WTC11 (cell line): ENCODE measurements around the gene COA8. TPM values are rescaled to one million over a fixed set of nuclear protein-coding genes. Genes with fewer than 3 reads are reported as not detected.

ENCODE experiments used
- ATAC-seq: fragments of 200-7000 bp; cut with Tn5 transposase; 2 replicates; pipeline ENCODE4 v1.10.0; 2021; ENCODE audit warnings: mild to moderate bottlenecking, moderate library complexity
- CTCF ChIA-PET: fragments of 300-600 bp; sonication (Branson Sonifier 250); formaldehyde crosslinking; loops from one replicate; lab custom pipeline; 2021; ENCODE audit warnings: antibody characterized with exemption; lab: Charles Lee
- POLR2A ChIA-PET: fragments of 350-600 bp; sonication (Branson Sonifier 250); formaldehyde crosslinking; loops from one replicate; lab custom pipeline; 2021; ENCODE audit warnings: antibody characterized with exemption; lab: Charles Lee
- DNase-seq: peaks from one replicate; pipeline ENCODE4 v3.0.0; 2021; ENCODE audit warnings: low spot score
- H3K27ac Mint-ChIP-seq: 2 replicates; pipeline ENCODE4 v1.8.0; 2021; ENCODE audit warnings: mixed read lengths
- H3K27me3 Mint-ChIP-seq: 2 replicates; pipeline ENCODE4 v1.8.0; 2021; ENCODE audit warnings: low read depth, mild to moderate bottlenecking, moderate library complexity, mixed read lengths
- H3K36me3 Mint-ChIP-seq: 2 replicates; pipeline ENCODE4 v1.8.0; 2021; ENCODE audit warnings: mixed read lengths
- H3K4me1 Mint-ChIP-seq: 2 replicates; pipeline ENCODE4 v1.8.0; 2022; ENCODE audit warnings: mixed read lengths
- H3K4me3 Mint-ChIP-seq: 2 replicates; pipeline ENCODE4 v1.8.0; 2021; ENCODE audit warnings: mild to moderate bottlenecking, moderate library complexity, mixed read lengths
- H3K9me3 Mint-ChIP-seq: 2 replicates; pipeline ENCODE4 v1.8.0; 2021; ENCODE audit warnings: mixed read lengths
- CREB1 ChIP-seq: sonication (generic); formaldehyde crosslinking; IDR thresholded peaks from 2 replicates; pipeline ENCODE4 v1.8.0; 2023; ENCODE audit warnings: mild to moderate bottlenecking, missing genetic modification reagents
- ELF4 ChIP-seq: sonication (generic); formaldehyde crosslinking; IDR thresholded peaks from 2 replicates; pipeline ENCODE4 v1.8.1; 2022; ENCODE audit warnings: low read depth, mild to moderate bottlenecking, moderate library complexity, missing genetic modification reagents
- EMX1 ChIP-seq: fragments of 250-450 bp; sonication (Bioruptor Pico); IDR thresholded peaks from 2 replicates; pipeline ENCODE4 v1.8.0; 2021; ENCODE audit warnings: mild to moderate bottlenecking
- FOXJ3 ChIP-seq: sonication (generic); formaldehyde crosslinking; IDR thresholded peaks from 2 replicates; pipeline ENCODE4 v1.9.0; 2021; ENCODE audit warnings: missing genetic modification reagents, mild to moderate bottlenecking, borderline replicate concordance
- NFYB ChIP-seq: sonication (generic); formaldehyde crosslinking; conservative IDR thresholded peaks from 2 replicates; pipeline ENCODE4 v1.8.0; 2022; ENCODE audit warnings: low read depth, missing genetic modification reagents
- SOX15 ChIP-seq: fragments of 250-450 bp; sonication (Bioruptor Pico); IDR thresholded peaks from 2 replicates; pipeline ENCODE4 v1.9.0; 2021; ENCODE audit warnings: mild to moderate bottlenecking
- TEAD1 ChIP-seq: sonication (generic); formaldehyde crosslinking; IDR thresholded peaks from 2 replicates; pipeline ENCODE4 v1.8.0; 2022; ENCODE audit warnings: mild to moderate bottlenecking, missing genetic modification reagents
- ZNF263 ChIP-seq: sonication (generic); formaldehyde crosslinking; IDR thresholded peaks from 2 replicates; pipeline ENCODE4 v1.8.1; 2022; ENCODE audit warnings: low read depth, mild to moderate bottlenecking, moderate library complexity, missing genetic modification reagents
- ZNF423 ChIP-seq: fragments of 250-450 bp; sonication (Bioruptor Pico); IDR thresholded peaks from 2 replicates; pipeline ENCODE4 v2.1.2; 2022; ENCODE audit warnings: mild to moderate bottlenecking, moderate library complexity
- ZNF671 ChIP-seq: fragments of 250-450 bp; sonication (Bioruptor Pico); IDR thresholded peaks from 2 replicates; pipeline ENCODE4 v1.8.0; 2021; ENCODE audit warnings: mild to moderate bottlenecking
- total RNA-seq: library from RNA; stranded (reverse); gene quantifications from 3 replicates; pipeline ENCODE4 v1.2.3, GENCODE V29; 2021
- TF ChIP-seq, protein P1 (sequence below): sonication (generic); formaldehyde crosslinking; IDR thresholded peaks from 2 replicates; pipeline ENCODE4 v1.8.1; 2023; ENCODE audit warnings: mild to moderate bottlenecking, missing genetic modification reagents, borderline replicate concordance
- TF ChIP-seq, protein P2 (sequence below): sonication (generic); formaldehyde crosslinking; IDR thresholded peaks from 2 replicates; pipeline ENCODE4 v1.8.0; 2023; ENCODE audit warnings: missing genetic modification reagents, mild to moderate bottlenecking, borderline replicate concordance
- TF ChIP-seq, protein P3 (sequence below): sonication (generic); formaldehyde crosslinking; IDR thresholded peaks from 2 replicates; pipeline ENCODE4 v1.8.1; 2023; ENCODE audit warnings: mild to moderate bottlenecking, missing genetic modification reagents, moderate library complexity
- TF ChIP-seq, protein P4 (sequence below): sonication (generic); formaldehyde crosslinking; IDR thresholded peaks from 2 replicates; pipeline ENCODE4 v1.8.1; 2023; ENCODE audit warnings: mild to moderate bottlenecking, missing genetic modification reagents, moderate library complexity
- TF ChIP-seq, protein P5 (sequence below): sonication (generic); formaldehyde crosslinking; conservative IDR thresholded peaks from 2 replicates; pipeline ENCODE4 v1.8.1; 2022; ENCODE audit warnings: mild to moderate bottlenecking, missing genetic modification reagents
- TF ChIP-seq, protein P6 (sequence below): sonication (generic); formaldehyde crosslinking; IDR thresholded peaks from 2 replicates; pipeline ENCODE4 v1.8.0; 2023; ENCODE audit warnings: missing genetic modification reagents
- TF ChIP-seq, protein P7 (sequence below): sonication (generic); formaldehyde crosslinking; IDR thresholded peaks from 2 replicates; pipeline ENCODE4 v1.8.0; 2022; ENCODE audit warnings: missing genetic modification reagents
- TF ChIP-seq, protein P8 (sequence below): fragments of 200-600 bp; IDR thresholded peaks from 2 replicates; pipeline ENCODE4 v1.8.0; 2022; ENCODE audit warnings: antibody characterized with exemption

Gene COA8
- total RNA-seq, 1 experiment from 2014 or later = 36.4 TPM

DNA sequence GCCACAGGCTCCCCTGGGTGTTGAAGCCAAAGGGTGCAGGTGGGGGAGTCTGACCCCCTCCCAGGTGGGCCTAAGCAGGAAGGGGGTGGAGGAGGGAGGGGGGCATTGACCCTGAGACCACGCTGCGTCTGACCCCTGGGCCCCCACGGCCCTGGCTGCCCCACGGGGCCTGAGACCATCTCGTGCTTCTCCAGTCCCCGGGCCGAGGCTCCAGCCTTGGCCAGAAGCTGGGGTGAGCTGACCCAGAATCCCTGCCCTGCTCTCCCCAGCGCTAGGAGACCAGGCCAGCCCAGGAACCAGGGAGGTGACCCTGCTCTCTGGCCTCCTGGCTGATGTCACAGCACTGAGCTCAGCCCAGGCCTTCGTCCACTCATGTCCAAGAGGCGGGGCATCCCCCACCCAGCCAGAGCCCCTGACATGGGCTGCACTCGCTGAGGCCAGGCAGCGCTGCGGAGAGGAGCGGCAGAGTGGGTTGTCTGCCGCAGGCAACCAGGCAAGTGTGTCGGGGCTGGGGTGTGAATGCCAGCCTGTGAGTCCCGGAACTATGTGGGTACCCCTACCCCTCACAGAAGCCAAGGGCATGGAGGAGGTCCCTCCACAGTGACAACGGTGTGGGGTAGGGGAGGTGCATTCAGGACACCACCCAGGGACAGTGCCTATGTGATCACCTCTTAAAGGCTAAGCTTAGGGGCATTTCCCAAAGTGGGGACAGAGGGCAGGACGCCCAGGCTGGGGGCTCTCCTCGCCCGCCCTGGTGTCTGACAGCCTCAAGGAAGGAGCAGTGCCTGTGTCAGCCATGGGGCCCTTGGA is 27.5 kb upstream of the COA8 start:
- Mint-ChIP-seq H3K27me3 (peaks cover 6% of the 10 kb centered on the region), H3K4me3 (no peak overlapping the region), H3K36me3 (no peaks in the 10 kb centered on the region), H3K4me1 (peaks cover 1% of the 10 kb centered on the region), H3K27ac (no peak overlapping the region), H3K9me3 (no peaks in the 10 kb centered on the region)
- DNase-seq (no peak), ATAC-seq (no peak)
- TF ChIP-seq, protein P1, sequence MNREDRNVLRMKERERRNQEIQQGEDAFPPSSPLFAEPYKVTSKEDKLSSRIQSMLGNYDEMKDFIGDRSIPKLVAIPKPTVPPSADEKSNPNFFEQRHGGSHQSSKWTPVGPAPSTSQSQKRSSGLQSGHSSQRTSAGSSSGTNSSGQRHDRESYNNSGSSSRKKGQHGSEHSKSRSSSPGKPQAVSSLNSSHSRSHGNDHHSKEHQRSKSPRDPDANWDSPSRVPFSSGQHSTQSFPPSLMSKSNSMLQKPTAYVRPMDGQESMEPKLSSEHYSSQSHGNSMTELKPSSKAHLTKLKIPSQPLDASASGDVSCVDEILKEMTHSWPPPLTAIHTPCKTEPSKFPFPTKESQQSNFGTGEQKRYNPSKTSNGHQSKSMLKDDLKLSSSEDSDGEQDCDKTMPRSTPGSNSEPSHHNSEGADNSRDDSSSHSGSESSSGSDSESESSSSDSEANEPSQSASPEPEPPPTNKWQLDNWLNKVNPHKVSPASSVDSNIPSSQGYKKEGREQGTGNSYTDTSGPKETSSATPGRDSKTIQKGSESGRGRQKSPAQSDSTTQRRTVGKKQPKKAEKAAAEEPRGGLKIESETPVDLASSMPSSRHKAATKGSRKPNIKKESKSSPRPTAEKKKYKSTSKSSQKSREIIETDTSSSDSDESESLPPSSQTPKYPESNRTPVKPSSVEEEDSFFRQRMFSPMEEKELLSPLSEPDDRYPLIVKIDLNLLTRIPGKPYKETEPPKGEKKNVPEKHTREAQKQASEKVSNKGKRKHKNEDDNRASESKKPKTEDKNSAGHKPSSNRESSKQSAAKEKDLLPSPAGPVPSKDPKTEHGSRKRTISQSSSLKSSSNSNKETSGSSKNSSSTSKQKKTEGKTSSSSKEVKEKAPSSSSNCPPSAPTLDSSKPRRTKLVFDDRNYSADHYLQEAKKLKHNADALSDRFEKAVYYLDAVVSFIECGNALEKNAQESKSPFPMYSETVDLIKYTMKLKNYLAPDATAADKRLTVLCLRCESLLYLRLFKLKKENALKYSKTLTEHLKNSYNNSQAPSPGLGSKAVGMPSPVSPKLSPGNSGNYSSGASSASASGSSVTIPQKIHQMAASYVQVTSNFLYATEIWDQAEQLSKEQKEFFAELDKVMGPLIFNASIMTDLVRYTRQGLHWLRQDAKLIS (CRISPR knock-in tag) = no peak
- TF ChIP-seq SOX15 (no peak), CREB1 (no peak), NFYB (CRISPR knock-in tag) (no peak), FOXJ3 (CRISPR knock-in tag) (no peak), ZNF263 (no peak), ELF4 (no peak), TEAD1 (CRISPR knock-in tag) (no peak), EMX1 (CRISPR knock-in tag) (no peak), ZNF671 (CRISPR knock-in tag) (no peak), ZNF423 (CRISPR knock-in tag) (no peak)
- TF ChIP-seq, protein P2, sequence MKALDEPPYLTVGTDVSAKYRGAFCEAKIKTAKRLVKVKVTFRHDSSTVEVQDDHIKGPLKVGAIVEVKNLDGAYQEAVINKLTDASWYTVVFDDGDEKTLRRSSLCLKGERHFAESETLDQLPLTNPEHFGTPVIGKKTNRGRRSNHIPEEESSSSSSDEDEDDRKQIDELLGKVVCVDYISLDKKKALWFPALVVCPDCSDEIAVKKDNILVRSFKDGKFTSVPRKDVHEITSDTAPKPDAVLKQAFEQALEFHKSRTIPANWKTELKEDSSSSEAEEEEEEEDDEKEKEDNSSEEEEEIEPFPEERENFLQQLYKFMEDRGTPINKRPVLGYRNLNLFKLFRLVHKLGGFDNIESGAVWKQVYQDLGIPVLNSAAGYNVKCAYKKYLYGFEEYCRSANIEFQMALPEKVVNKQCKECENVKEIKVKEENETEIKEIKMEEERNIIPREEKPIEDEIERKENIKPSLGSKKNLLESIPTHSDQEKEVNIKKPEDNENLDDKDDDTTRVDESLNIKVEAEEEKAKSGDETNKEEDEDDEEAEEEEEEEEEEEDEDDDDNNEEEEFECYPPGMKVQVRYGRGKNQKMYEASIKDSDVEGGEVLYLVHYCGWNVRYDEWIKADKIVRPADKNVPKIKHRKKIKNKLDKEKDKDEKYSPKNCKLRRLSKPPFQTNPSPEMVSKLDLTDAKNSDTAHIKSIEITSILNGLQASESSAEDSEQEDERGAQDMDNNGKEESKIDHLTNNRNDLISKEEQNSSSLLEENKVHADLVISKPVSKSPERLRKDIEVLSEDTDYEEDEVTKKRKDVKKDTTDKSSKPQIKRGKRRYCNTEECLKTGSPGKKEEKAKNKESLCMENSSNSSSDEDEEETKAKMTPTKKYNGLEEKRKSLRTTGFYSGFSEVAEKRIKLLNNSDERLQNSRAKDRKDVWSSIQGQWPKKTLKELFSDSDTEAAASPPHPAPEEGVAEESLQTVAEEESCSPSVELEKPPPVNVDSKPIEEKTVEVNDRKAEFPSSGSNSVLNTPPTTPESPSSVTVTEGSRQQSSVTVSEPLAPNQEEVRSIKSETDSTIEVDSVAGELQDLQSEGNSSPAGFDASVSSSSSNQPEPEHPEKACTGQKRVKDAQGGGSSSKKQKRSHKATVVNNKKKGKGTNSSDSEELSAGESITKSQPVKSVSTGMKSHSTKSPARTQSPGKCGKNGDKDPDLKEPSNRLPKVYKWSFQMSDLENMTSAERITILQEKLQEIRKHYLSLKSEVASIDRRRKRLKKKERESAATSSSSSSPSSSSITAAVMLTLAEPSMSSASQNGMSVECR (CRISPR knock-in tag) = no peak
- TF ChIP-seq, protein P3, sequence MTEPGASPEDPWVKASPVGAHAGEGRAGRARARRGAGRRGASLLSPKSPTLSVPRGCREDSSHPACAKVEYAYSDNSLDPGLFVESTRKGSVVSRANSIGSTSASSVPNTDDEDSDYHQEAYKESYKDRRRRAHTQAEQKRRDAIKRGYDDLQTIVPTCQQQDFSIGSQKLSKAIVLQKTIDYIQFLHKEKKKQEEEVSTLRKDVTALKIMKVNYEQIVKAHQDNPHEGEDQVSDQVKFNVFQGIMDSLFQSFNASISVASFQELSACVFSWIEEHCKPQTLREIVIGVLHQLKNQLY (CRISPR knock-in tag) = no peak
- TF ChIP-seq, protein P4, sequence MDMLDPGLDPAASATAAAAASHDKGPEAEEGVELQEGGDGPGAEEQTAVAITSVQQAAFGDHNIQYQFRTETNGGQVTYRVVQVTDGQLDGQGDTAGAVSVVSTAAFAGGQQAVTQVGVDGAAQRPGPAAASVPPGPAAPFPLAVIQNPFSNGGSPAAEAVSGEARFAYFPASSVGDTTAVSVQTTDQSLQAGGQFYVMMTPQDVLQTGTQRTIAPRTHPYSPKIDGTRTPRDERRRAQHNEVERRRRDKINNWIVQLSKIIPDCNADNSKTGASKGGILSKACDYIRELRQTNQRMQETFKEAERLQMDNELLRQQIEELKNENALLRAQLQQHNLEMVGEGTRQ (CRISPR knock-in tag) = no peak
- TF ChIP-seq, protein P5, sequence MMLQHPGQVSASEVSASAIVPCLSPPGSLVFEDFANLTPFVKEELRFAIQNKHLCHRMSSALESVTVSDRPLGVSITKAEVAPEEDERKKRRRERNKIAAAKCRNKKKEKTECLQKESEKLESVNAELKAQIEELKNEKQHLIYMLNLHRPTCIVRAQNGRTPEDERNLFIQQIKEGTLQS (CRISPR knock-in tag) = no peak
- TF ChIP-seq, protein P6, sequence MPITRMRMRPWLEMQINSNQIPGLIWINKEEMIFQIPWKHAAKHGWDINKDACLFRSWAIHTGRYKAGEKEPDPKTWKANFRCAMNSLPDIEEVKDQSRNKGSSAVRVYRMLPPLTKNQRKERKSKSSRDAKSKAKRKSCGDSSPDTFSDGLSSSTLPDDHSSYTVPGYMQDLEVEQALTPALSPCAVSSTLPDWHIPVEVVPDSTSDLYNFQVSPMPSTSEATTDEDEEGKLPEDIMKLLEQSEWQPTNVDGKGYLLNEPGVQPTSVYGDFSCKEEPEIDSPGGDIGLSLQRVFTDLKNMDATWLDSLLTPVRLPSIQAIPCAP (CRISPR knock-in tag) = no peak
- TF ChIP-seq, protein P7, sequence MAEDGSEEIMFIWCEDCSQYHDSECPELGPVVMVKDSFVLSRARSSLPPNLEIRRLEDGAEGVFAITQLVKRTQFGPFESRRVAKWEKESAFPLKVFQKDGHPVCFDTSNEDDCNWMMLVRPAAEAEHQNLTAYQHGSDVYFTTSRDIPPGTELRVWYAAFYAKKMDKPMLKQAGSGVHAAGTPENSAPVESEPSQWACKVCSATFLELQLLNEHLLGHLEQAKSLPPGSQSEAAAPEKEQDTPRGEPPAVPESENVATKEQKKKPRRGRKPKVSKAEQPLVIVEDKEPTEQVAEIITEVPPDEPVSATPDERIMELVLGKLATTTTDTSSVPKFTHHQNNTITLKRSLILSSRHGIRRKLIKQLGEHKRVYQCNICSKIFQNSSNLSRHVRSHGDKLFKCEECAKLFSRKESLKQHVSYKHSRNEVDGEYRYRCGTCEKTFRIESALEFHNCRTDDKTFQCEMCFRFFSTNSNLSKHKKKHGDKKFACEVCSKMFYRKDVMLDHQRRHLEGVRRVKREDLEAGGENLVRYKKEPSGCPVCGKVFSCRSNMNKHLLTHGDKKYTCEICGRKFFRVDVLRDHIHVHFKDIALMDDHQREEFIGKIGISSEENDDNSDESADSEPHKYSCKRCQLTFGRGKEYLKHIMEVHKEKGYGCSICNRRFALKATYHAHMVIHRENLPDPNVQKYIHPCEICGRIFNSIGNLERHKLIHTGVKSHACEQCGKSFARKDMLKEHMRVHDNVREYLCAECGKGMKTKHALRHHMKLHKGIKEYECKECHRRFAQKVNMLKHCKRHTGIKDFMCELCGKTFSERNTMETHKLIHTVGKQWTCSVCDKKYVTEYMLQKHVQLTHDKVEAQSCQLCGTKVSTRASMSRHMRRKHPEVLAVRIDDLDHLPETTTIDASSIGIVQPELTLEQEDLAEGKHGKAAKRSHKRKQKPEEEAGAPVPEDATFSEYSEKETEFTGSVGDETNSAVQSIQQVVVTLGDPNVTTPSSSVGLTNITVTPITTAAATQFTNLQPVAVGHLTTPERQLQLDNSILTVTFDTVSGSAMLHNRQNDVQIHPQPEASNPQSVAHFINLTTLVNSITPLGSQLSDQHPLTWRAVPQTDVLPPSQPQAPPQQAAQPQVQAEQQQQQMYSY (CRISPR knock-in tag) = no peak
- TF ChIP-seq, protein P8, sequence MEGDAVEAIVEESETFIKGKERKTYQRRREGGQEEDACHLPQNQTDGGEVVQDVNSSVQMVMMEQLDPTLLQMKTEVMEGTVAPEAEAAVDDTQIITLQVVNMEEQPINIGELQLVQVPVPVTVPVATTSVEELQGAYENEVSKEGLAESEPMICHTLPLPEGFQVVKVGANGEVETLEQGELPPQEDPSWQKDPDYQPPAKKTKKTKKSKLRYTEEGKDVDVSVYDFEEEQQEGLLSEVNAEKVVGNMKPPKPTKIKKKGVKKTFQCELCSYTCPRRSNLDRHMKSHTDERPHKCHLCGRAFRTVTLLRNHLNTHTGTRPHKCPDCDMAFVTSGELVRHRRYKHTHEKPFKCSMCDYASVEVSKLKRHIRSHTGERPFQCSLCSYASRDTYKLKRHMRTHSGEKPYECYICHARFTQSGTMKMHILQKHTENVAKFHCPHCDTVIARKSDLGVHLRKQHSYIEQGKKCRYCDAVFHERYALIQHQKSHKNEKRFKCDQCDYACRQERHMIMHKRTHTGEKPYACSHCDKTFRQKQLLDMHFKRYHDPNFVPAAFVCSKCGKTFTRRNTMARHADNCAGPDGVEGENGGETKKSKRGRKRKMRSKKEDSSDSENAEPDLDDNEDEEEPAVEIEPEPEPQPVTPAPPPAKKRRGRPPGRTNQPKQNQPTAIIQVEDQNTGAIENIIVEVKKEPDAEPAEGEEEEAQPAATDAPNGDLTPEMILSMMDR = no peak
- ChIA-PET CTCF (interaction anchor here (21.0 kb wide), 1 partner anchor 16 kb away, joined by 455 read pairs; the partner anchor contains the start of gene CKB), POLR2A (no interaction called here)
